NCI-H1048 (cell line): ENCODE measurements around the gene CBFA2T2.
"Not testable (repeated sequence)": the region's sequence is repeated elsewhere in the genome, so short reads cannot be mapped to it uniquely, and the experiment has no call there.

Source experiments
- DNase-seq: peaks from one replicate; lab custom pipeline; 2025; lab: John Stamatoyannopoulos, UW

Gene CBFA2T2

DNA sequence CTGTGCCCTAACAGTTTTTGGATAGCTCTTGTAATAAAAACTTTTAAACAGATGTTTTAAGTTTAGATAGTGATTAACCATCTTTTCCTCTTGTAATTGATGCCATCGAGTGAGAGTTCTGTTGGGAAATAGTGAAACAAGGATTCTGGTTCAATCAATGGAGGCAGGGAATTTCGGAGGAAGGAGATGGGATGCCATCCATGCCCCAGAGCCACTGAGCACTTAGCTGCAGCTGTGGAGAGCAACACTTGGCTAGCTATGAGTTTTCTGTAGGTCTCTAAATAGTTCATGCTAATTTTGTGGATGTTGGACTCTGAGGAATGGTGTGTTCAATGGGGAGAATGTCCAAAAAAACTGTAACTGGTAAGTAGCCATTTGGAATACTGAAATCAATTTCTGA, 16.7 kb downstream of the CBFA2T2 start:
- DNase-seq, result no peak

DNA sequence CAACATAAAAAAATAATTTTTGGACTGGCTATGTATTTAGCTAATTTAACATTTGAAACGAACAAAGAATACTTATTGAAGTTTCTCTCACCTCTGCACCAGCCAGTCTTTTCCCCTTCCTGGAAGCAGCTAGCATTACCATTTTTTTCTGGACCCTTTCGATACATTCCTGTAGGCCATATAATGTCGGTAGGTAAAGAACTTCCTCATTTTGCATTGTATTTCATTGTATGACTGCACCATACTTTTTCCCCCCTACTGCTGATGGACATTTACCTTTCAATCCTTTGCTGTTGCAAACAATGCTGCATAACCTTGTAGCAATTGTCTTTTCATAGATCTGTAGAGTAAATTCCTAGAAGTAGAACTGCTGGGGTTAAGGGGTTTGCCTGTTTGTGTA, 17.6 kb downstream of the CBFA2T2 start:
- no peak for DNase-seq

DNA sequence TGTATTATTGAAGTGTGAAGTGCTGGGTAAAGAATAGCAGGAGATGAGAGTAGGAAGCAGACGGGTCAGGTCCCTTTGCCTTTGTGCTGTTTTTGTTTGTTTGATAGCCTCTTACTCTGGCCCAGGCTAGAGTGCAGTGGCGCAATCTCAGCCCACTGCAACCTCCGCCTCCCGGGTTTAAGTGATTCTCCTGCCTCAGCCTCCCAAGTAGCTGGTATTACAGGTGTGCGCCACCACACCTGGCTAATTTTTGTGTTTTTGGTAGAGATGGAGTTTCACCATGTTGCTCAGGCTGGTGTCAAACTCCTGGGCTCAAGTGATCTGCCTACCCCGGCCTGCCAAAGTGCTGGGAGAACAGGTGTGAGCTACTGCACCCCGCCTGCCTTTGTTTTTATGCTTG, 18.1 kb downstream of the CBFA2T2 start:
- DNase-seq, result not testable (repeated sequence)

DNA sequence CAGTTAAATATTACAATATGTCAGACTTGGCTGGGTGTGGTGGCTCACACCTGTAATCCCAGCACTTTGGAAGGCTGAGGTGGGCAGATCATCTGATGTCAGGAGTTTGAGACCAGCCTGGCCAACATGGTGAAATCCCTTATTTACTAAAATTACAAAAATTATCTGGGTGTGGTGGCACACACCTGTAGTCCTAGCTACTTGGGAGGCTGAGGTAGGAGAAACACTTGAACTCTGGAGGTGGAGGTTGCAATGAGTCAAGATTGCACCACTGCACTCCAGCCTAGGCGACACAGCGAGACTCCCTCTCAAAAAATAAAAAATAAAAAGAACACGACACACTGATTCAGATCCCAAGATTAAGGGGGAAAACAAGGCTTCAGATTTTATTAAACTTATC, 19.2 kb downstream of the CBFA2T2 start:
- DNase-seq, result not testable (repeated sequence)

DNA sequence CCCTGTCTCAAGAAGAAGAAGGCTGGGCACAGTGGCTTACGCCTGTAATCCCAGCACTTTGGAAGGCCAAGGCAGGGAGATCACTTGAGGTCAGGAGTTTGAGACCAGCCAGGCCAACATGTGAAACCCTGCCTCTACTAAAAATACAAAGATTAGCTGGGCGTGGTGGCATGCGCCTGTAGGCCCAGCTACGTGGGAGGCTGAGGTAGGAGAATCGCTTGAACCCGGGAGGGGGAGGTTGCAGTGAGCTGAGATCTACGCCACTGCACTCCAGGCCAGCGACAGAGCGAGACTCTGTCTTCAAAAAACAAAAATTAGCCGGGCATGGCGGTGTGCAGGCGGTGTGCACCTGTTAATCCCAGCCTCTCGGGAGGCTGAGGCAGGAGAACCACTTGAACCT, 22.0 kb downstream of the CBFA2T2 start:
- not testable (repeated sequence) for DNase-seq

DNA sequence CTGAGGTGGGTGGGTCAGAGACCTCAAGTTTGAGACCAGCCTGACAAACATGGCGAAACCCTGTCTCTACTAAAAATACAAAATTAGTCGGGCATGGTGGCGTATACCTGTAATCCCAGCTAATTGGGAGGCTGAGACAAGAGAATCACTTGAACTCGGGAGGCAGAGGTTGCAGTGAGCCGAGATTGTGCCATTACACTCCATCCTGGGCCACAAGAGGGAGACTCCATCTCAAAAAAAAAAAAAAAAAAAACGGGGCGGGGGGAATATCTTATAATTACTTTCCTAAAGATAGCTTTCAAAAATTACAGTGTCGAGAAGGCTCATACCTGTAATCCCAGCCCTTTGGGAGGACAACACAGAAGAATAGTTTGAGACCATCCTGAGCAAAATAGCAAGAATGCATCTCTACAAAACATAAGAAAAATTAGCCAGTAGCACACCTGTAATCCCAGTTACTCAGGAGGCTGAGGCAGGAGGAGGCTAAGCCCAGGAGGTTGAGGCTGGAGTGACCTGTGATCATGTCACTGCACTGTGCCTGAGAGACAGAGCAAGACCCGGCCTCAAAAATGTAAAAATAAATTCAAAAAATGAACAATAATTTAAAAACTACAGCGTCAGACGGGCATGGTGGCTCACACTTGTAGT, 25.8 kb downstream of the CBFA2T2 start:
- DNase-seq, result no peak

DNA sequence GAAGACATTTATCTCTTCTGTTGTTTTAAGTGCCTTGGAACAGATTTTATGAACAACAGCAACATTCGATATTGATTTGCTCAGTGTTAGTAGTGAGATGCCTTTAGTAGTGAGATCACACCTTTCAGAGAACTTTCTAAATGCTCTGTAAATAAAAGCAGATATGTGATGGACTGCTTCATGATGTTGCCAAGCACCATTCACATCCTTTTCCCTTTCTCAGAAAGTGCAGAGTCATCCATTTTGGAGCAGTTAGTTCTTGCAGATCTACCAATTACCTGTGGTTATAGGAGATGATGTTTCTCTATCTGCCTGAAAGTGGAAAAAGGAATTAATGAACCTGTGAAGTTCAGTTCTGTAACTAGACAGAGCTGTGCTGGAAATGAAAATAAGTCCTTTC, 27.0 kb downstream of the CBFA2T2 start:
- no peak for DNase-seq

DNA sequence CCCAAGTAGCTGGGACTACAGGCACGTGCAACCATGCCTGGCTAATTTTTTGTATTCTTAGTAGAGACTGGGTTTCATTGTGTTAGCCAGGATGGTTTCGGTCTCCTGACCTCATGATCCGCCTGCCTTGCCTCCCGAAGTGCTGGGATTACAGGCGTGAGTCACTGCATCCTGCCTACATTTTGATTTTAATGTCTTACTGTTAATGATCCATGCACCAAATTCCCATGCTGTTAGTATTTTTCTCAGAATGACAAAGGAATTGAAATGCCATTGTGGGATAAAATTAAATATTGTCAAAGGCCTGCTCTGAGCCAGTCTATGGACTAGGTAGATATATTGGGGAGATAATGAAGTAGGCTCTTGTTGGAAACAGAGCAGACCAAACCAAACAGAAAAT, 28.2 kb downstream of the CBFA2T2 start:
- DNase-seq, result no peak

DNA sequence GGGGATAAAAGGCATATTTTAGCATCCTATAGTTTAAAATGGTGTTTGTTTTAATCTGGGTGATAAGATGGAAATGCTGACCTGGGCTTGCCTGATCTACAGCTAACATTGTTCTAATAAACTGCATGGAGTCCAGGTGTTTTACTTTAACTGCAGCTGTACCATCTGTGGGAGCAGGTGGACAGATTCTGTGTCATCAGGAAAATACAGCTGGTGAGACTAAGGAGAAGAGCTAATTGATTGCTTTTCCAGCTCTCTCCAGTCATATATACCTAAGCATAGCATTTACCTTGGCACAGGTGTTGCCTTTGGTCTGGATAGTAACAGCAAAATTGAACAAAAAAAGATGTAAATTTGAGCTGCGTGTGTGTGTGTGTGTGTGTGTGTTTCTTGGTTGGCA, 31.6 kb downstream of the CBFA2T2 start:
- no peak for DNase-seq

DNA sequence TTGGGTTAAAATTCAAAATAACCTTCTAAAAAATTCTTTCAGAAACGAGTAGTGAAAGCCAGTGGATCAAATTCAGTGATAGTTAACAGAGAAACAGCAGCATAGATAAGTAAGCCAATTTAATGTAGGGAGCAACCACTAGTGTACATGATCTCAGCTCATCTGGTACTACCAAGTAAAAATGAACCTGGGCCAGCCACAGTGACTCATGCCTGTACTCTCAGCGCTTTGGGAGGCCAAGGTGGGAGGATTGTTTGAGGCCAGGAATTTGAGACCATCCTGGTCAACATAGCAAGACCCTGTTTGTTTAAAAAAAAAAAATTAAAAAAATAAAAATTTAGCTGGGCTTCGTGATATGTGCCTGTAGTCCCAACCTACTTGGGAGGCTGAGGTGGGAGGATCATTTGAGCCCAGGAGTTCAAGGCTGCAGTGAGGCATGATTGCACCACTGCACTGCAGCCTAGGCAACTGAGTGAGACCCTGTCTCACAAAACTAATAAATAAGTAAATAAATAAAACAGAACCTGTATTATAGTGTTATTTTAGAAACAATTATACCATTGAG, 32.4 kb downstream of the CBFA2T2 start:
- no peak for DNase-seq

DNA sequence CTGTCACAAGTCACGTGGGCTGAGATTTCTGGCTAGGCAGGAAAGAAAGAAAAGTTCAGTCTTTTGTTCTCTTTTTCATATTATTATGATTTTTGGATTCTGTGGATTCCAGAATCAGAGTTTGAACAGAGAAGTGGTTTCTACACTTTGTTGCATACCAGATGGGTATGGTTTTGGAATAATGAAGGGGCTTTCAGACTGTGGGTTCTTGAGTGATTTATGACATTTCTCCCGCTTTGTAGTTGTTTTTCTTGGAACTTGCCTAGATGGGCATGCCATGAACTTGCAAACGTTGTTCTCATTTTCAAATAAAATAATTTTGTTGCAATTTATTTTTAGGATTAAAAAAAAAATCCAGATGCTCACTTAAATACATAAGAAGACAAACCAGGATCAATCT, 34.4 kb downstream of the CBFA2T2 start:
- DNase-seq, result no peak

DNA sequence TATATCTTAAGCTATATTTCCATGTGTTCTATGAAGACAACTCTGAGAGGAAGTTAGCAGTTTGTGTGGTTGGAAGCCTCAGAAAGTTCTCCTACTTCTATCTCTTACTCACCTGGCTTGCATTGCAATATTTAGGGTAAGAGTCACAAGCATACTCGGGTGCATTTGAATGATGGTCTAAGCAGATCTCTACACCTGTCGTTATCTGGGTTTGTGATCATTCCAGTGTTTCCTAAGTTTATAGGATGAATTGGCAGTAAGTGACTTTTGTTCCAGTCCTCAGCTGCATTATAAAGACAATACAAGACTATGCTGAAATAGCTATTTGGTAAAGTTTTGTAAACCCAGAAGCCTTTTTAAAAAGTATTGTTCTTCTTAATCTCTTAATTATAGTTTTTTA, 36.9 kb downstream of the CBFA2T2 start:
- DNase-seq, result no peak

DNA sequence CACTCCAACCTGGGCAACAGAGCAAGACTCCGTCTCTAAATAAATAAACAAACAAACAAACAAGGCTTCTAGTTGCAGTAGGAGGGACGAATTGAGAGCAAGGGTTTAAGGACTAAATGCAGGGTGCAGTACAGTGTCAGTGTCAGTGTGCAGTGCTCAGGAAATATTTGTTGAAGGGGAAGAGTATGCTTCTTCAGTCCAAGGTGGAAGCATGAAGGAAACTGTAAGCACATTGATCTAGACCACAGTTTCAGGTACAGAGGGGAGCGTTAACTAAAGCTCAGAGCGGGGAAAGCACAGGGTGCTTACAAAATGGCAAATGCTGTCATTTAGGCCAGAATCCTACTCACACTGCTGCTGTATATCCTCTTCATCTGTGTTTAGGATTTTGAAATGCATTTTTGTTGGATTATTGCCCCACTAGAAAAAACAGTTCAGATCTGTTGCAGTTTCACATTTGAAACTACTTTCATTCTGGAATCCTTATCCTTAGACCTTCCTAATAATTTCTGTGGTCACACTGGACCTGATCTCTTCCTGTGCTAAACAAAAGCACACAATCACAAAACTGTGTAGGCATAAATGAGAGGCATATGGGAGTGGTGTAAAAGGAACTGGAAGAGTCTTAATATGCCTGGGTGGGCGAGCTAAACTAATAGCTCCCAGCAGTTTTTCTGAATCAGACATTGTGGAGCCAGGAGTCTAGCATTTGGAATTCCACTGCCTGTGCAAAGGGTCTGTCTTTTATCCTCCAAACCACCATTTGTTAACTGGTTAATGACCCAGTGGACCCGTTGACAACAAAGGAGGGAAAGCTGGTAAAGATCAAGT, 41.4 kb downstream of the CBFA2T2 start:
- no peak for DNase-seq

DNA sequence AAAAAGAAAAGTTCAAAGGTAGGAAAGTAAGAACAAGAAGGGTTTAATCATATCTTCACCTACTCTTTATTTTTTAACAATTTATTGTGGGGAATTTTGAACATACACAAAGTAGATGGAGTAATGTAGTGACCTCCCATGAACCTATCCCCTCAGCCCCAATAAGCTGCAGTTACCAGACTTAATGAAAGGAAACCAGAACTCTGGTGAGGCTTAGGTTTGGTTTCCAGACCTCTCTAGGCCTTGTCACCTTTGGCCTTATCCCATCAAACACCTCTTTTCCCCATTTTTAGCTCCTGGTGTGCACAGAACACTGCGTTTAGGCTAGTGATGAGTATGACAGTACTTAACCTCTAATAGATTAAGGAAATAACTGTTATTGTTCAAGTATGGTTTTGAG, 42.0 kb downstream of the CBFA2T2 start:
- DNase-seq, result no peak

DNA sequence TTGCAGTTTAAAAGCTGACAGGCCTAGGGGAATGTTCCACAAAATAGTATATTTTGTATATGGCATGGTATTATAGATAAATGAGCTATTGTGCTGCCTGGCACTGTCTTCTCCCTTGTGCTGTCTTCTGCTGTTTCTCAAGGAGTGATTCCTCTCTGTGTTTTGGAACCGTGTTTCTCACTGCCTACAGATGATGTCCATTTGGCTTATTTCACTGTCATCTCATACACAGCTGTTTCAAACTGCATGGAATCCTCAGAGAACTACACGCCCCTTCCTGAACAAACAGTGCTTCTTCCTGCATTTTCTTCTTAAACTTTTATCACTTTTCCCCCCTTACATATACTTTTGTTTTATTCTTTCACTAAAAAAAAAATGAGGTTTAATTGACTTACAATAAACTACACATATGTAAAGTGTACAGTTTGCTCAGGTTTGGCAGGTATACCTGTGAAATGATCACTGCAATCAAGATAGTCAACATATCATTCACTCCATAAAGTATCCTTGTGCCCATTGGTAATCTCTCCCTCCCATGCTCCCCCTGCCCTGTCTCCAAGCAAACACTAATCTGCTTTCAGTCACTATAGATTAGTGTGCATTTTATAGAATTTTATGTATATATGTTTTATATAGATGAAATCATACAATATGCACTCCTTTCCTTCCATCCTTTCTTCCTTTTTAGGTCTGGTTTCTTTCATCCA, 43.0 kb downstream of the CBFA2T2 start:
- DNase-seq, result no peak

DNA sequence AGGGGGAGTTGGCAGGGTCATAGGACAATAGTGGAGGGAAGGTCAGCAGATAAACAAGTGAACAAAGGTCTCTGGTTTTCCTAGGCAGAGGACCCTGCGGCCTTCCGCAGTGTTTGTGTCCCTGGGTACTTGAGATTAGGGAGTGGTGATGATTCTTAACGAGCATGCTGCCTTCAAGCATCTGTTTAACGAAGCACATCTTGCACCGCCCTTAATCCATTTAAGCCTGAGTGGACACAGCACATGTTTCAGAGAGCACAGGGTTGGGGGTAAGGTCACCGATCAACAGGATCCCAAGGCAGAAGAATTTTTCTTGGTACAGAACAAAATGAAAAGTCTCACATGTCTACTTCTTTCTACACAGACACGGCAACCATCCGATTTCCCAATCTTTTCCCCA, 45.8 kb downstream of the CBFA2T2 start:
- not testable (repeated sequence) for DNase-seq

DNA sequence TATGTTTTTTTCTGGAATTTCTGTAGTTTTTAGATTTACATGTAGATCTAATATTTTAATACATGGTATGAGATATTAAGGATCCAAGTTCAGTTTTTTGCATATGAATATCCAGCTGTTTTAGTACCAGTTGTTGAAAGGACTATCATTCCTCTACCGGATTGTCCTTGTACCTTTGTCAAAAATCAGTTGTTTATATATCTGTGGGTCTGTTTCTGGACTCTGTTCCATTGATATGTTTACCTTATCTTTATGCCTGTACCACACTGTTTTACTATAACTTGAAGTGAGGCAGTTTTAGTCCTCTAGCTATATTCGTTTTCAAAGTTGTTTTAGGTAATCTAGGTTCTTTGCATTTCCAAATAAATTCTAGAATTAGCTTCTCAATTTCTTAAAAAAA, 47.7 kb downstream of the CBFA2T2 start:
- no peak for DNase-seq

DNA sequence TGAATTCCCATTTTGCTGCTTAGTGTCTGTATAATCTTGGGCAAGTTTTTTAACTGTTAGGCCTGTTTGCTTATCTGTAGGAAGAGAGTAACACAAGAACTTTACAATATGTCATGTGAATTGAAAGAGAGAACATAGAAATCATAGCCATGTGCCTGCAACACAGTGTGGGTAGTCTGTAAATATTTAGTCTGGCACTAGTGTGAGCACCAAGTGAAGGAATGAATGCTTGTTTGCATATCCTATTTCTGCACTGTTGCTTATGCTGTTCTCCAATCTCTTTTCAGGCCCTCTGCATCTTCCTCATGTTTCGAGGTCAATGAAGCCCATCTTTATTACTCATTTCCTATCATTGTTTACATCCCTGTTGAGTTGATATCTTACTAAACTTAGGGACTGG, 49.2 kb downstream of the CBFA2T2 start:
- no peak for DNase-seq

DNA sequence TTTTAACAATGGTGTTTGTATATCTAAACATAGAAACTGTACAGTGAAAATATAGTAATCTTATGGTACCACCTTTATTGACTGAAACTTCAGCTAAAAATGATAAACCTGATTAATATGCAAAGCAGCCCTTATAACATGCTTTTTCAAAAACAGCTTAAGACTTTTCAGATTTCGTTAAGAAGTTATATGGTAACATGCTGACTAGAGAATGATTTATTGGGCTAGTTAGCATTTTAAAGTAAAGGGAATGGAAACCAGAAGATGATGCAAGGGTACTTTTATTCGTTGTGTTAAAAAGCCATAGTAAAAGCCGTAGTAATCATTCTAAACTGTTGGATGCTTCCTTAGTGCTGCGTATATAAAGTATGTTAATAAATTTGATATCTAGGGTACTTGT, 50.5 kb downstream of the CBFA2T2 start:
- no peak for DNase-seq

DNA sequence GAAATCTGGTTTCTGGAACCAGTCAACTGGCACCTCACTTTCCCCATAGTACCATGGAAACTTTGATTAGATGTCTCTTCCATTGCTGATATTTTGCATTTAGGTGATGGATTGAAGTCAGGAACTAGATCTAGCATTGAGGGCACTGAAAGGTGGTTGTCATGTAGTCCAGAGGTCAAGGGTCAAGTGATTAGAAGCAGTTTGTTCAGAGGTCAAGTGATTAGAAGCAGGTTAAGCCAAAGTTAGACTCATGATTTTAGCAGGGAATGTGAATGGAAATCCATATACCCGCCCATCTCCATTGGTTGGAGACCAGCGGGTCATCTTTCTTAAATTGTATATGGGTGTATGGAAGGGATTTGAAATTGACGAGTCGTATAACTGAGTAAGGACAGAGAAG, 51.2 kb downstream of the CBFA2T2 start:
- no peak for DNase-seq

DNA sequence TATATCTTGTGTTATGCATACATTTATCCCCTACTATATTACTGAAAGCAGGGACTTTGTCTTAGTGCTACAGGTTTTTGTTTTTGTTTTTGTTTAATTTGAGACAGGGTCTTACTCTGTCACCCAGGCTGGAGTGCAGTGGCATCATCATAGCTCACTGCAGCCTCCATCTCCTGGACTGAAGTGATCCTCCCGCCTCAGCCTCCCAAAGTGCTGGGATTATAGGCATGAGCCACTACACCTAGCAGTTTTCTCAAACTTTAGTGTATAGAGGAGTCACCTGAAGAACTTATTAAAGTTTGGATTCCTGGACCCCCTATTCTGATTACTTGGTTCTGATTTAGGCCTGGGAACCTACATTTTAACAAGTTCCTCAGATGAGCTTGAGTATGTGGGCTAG, 51.9 kb downstream of the CBFA2T2 start:
- no peak for DNase-seq

DNA sequence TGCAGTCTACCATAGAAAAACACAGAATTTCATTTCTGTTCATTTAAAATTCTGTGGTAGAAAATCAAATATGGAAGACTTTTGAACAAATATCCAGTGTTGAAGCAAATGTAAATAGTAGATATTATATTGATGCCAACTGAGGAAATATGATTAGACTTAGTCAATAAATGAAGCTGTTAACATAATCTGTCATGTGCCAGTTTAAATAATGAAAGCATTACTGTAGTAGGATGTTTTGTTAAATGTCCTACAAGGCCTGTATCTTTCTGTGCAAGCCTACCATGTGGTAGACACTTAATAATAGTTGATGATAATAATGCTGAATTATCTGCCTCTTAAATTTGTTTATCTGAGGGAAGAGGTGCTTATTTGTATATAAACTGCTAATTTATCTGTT, 55.9 kb downstream of the CBFA2T2 start:
- DNase-seq, result no peak
